Measurements from ENCODE around the gene MAN2B2. TPM values are rescaled to one million over a fixed set of nuclear protein-coding genes. Genes with fewer than 3 reads are reported as not detected.

The MAN2B2 gene
- total and polyA plus RNA-seq, 9 of the 15 experiments (the other 6 are each of a cell fraction or from before 2014, with no cell fraction given) = 0.21 to 8.8 (median 3.7) TPM

- TF ChIP-seq, protein P1, sequence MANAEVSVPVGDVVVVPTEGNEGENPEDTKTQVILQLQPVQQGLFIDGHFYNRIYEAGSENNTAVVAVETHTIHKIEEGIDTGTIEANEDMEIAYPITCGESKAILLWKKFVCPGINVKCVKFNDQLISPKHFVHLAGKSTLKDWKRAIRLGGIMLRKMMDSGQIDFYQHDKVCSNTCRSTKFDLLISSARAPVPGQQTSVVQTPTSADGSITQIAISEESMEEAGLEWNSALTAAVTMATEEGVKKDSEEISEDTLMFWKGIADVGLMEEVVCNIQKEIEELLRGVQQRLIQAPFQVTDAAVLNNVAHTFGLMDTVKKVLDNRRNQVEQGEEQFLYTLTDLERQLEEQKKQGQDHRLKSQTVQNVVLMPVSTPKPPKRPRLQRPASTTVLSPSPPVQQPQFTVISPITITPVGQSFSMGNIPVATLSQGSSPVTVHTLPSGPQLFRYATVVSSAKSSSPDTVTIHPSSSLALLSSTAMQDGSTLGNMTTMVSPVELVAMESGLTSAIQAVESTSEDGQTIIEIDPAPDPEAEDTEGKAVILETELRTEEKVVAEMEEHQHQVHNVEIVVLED (CRISPR knock-in tag; IDR thresholded peaks at IDR 0.05) = no peak
- TF ChIP-seq POLR2G (IDR thresholded peaks at IDR 0.05; ENCODE audit: low read depth, low read length) (no peak), HMBOX1 (IDR thresholded peaks at IDR 0.05) (peak; percentile 92)
These were observed 84.9 kb downstream of the MAN2B2 start (continued) for GRCh38 chr4:6659897-6660296.

- peaks cover 0 to 27% of the 10 kb centered on the region in 2 experiments; a peak in 3 of 5 replicates for H3K4me1 ChIP-seq (replicated peaks in 1 of 2; ENCODE audit: control insufficient read depth in 2 of 2, insufficient read depth in 2 of 2, low read length in 2 of 2)
- H3K27me3 ChIP-seq (ENCODE audit: control insufficient read depth in 2 of 2, insufficient read depth in 2 of 2, low read length in 2 of 2) = 0 out of 5 replicates have a peak, but pooled peaks cover 3 to 5% of the 10 kb centered on the region in 2 experiments
- in situ Hi-C loops (cut with MboI) (no loop called here), intact Hi-C loops (cut with micrococcal nuclease) (no loop called here)
- 0% methylated on average over 2 of the region's 3 CpGs for WGBS (ENCODE audit: insufficient coverage, low coverage, missing lambda C conversion rate)
- no peak overlapping the region for H2AFZ ChIP-seq (ENCODE audit: low read depth, low read length)
- BruUV-seq (replicated peaks) = no TSS peak
- H3K79me2 ChIP-seq (ENCODE audit: control insufficient read depth, insufficient read depth, low read length) = no peaks in the 10 kb centered on the region
- no peaks in the 10 kb centered on the region for H3K36me3 ChIP-seq (ENCODE audit: control insufficient read depth, insufficient read depth, low read length)
- H4K20me1 ChIP-seq (replicated peaks; ENCODE audit: control insufficient read depth, insufficient read depth, low read length) = no peaks in the 10 kb centered on the region
- ChIA-PET CTCF (ENCODE audit: low intra/inter-chr PET ratio) (no interaction called here), POLR2A (interaction anchor here (1.2 to 1.9 kb wide), 4 partner anchors 13 to 18 kb away, joined by 4 to 9 read pairs (median 4); a partner anchor contains a TSS)
- FAIRE-seq (no peak), DNase-seq (ENCODE audit: extremely low read depth in 1 of 4, low spot score in 3 of 4) (no peak), ATAC-seq (no peak)
- H3K9me3 ChIP-seq (replicated peaks; ENCODE audit: control insufficient read depth, insufficient read depth, low read depth, low read length) = no peaks in the 10 kb centered on the region
- H3K4me2 ChIP-seq (ENCODE audit: insufficient read depth, low read length) = no peak overlapping the region
- no peak overlapping the region for H3K27ac ChIP-seq (ENCODE audit: extremely low read depth, low read depth, low read length)
- H3K9me1 ChIP-seq (ENCODE audit: control insufficient read depth, insufficient read depth, low read length) = no peaks in the 10 kb centered on the region
- no peak overlapping the region for H3K4me3 ChIP-seq
- no peak overlapping the region for H3K9ac ChIP-seq (ENCODE audit: insufficient read depth in 1 of 2, low read depth in 2 of 2, low read length in 2 of 2)
- TF ChIP-seq ZNF512 (tag; IDR thresholded peaks at IDR 0.05) = peak; percentile 85
- TF ChIP-seq HDAC1 (IDR thresholded peaks at IDR 0.05) = 0 out of 4 replicates have a peak, but pooled peaks of 1 of the 2 experiments have one; percentile 42
- no peak for TF ChIP-seq BDP1 (IDR thresholded peaks at IDR 0.05; ENCODE audit: insufficient read depth, insufficient read length)
- peak in 1 of 2 experiments; percentile 21; a peak in 1 of 4 replicates for TF ChIP-seq KDM1A (IDR thresholded peaks at IDR 0.05)
- peak; percentile 61; the same call in 1 of the 2 replicates for TF ChIP-seq ELF4 (CRISPR knock-in tag; IDR thresholded peaks at IDR 0.05)
- no peak for TF ChIP-seq ZNF140 (CRISPR knock-in tag; IDR thresholded peaks at IDR 0.05)
- no peak for TF ChIP-seq ZNF121 (CRISPR knock-in tag; conservative IDR thresholded peaks at IDR 0.05)
- no peak for TF ChIP-seq ZNF511 (CRISPR knock-in tag; IDR thresholded peaks at IDR 0.05)
- no peak for TF ChIP-seq PHTF2 (CRISPR knock-in tag; IDR thresholded peaks at IDR 0.05)
- 0 out of 4 replicates have a peak, but pooled peaks of 1 of the 2 experiments have one; percentile 26 for TF ChIP-seq MLLT1 (IDR thresholded peaks at IDR 0.05)
- TF ChIP-seq TOE1 (IDR thresholded peaks at IDR 0.05; ENCODE audit: borderline replicate concordance) = 0 out of 2 replicates have a peak, but pooled peaks have one; percentile 29
- no peak for TF ChIP-seq TOE1 (CRISPR knock-in tag; IDR thresholded peaks at IDR 0.05; ENCODE audit: borderline replicate concordance, low read depth)
- TF ChIP-seq DPF2 (IDR thresholded peaks at IDR 0.05) = no peak
These were observed 85.4 kb downstream of the MAN2B2 start for GRCh38 chr4:6660430-6660829.

Measured in K562 (cell line).